ENCODE data around the gene SUMF2.
"Not testable (repeated sequence)": the region's sequence is repeated elsewhere in the genome, so short reads cannot be mapped to it uniquely, and the experiment has no call there.

SUMF2 gene

DNA sequence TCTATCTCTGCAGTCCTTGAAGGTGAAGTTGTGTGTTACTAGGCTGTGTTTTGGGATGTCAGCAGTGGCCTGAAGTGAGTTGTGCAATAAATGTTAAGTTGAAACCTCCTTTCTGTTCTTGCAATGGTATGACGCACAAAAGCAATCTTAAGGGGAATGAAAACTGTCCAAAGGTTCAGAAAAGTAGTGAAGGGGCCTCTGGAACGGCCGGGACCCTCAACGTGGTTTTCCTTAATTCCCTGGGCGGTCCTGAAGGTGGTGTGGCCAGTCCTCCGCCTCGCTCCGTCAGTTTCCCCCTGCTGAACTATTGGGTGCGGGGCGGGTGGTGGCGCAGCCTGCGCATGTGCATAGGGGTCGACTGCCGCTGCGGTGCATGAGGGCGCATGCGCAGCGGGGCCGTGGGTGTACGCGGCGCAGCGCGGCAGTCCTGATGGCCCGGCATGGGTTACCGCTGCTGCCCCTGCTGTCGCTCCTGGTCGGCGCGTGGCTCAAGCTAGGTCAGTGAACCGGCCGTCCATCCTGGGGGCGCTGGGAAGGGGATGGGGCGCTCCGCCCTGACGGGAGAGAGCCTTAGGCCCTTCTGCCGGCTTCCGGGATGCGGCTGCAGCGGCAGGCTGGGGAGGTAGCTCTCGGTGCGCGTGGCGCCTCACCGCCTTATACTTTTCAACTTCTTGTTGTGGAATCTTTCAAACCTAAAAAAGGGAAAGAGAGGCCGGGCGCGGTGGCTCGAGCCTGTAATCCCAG lies at the start of gene SUMF2:
SUMF2 (plus strand) TSS at position 405 of the 744 bp plus-strand sequence; CDS start at position 431, 26 bp downstream.
- Mint-ChIP-seq H3K27ac (peak within 1 kb of the TSS; percentile 97), H3K9me3 (peaks cover 3% of the 10 kb centered on the region), H3K27me3 (ENCODE audit: low read depth, poor library complexity) (no peaks in the 10 kb centered on the region), H3K36me3 (ENCODE audit: low read depth) (peaks cover 52% of the 10 kb centered on the region), H3K4me3 (peak within 1 kb of the TSS; percentile 91), H3K4me1 (peaks cover 23% of the 10 kb centered on the region)
- DNase-seq: peak; percentile 95
- TF ChIP-seq, protein P1, sequence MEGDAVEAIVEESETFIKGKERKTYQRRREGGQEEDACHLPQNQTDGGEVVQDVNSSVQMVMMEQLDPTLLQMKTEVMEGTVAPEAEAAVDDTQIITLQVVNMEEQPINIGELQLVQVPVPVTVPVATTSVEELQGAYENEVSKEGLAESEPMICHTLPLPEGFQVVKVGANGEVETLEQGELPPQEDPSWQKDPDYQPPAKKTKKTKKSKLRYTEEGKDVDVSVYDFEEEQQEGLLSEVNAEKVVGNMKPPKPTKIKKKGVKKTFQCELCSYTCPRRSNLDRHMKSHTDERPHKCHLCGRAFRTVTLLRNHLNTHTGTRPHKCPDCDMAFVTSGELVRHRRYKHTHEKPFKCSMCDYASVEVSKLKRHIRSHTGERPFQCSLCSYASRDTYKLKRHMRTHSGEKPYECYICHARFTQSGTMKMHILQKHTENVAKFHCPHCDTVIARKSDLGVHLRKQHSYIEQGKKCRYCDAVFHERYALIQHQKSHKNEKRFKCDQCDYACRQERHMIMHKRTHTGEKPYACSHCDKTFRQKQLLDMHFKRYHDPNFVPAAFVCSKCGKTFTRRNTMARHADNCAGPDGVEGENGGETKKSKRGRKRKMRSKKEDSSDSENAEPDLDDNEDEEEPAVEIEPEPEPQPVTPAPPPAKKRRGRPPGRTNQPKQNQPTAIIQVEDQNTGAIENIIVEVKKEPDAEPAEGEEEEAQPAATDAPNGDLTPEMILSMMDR (IDR thresholded peaks at IDR 0.05): peak; percentile 9

DNA sequence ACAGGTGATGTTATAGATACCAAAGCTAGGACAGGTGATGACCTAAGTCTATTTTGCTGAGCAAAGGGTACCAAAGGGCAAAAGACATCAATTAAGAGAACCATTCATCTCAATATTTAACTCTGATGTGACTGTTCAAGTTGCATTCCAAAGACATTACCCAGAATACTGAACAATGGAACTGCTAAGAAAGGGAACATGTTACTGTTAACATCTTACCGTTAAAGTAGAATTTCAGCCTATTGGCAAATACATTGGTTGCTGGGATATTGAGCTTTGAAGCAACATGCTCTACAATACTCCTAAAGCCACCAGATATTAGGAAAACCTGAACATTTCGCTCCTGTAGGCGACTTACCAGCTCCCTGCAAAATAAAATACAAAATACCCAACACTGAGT lies 47.1 kb upstream of the SUMF2 start:
- not testable (repeated sequence) for H3K27me3 Mint-ChIP-seq (ENCODE audit: low read depth, poor library complexity); H3K4me1 Mint-ChIP-seq; H3K9me3 Mint-ChIP-seq; H3K4me3 Mint-ChIP-seq; DNase-seq; H3K27ac Mint-ChIP-seq
- peaks cover 56% of the 10 kb centered on the region for H3K36me3 Mint-ChIP-seq (ENCODE audit: low read depth)

DNA sequence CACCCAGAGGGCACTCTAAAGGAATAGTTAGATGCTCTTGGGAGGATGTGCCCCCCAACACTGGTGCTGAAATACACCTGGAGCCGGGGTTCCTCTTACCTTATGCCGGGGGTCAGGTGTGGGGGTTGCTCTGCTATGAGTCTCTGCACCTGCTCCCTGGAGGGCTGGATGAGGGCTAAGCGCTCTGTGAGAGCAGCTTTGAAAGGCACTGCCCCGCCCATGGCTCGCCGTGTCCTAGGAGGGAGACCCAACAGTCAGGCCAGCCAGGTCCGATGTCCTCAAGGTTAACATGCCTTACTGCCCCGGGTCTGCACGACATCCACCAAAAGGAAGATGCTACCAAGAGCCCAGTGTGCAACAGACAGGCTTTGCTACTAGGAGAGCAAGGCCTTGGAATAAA lies 44.6 kb upstream of the SUMF2 start:
- Mint-ChIP-seq H3K9me3 (no peaks in the 10 kb centered on the region), H3K4me3 (no peak overlapping the region), H3K27ac (no peak overlapping the region), H3K27me3 (ENCODE audit: low read depth, poor library complexity) (peaks cover 5% of the 10 kb centered on the region), H3K4me1 (no peaks in the 10 kb centered on the region), H3K36me3 (ENCODE audit: low read depth) (peaks cover 44% of the 10 kb centered on the region)
- DNase-seq: no peak
- TF ChIP-seq, protein P1 (IDR thresholded peaks at IDR 0.05): no peak

DNA sequence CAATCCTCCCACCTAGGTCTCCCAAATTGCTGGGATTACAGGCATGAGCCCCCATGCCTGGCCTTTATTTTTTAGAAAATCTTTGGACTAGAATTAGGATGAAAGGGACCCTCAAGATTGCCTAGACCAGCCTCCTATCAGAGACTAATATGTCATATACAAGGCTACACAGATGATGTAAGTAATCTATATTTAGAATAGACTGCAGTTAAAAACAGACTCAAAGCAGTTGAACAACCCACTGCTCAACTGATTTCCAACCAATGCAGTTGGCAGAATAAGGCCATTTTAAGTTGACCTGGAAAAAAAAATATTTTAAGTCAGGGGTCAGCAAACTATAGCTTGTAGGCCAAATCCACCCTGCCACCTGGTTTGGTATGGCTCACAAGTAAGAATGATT lies 40.6 kb upstream of the SUMF2 start:
- H3K36me3 Mint-ChIP-seq (ENCODE audit: low read depth): peaks cover 55% of the 10 kb centered on the region
- no peak overlapping the region for H3K27ac Mint-ChIP-seq
- no peaks in the 10 kb centered on the region for H3K4me1 Mint-ChIP-seq
- no peaks in the 10 kb centered on the region for H3K9me3 Mint-ChIP-seq
- H3K4me3 Mint-ChIP-seq: no peak overlapping the region
- TF ChIP-seq, protein P1 (IDR thresholded peaks at IDR 0.05): no peak
- DNase-seq: no peak
- H3K27me3 Mint-ChIP-seq (ENCODE audit: low read depth, poor library complexity): peaks cover 3% of the 10 kb centered on the region

DNA sequence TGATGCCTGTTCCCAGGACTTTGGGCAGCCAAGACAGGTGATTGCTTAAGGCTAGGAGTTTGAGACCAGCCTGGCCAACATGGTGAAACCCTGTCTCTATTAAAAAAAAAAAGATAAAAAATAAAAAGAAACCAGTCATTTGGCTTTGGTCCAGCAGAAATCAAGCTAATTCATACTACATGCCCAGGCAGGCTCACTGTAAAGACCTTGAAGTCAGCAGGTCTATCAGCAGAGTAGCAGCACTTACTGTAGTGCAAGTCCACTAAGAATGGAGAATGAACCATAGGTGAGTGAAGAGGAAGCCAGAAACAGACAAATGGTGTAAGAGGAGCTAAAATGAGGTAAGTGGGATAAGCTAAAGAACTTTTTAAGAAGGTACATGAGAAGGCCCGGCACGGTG lies 37.5 kb upstream of the SUMF2 start:
- Mint-ChIP-seq H3K27ac (peak overlapping the region; percentile 78), H3K27me3 (ENCODE audit: low read depth, poor library complexity) (peaks cover 3% of the 10 kb centered on the region)
- TF ChIP-seq, protein P1 (IDR thresholded peaks at IDR 0.05): no peak

DNA sequence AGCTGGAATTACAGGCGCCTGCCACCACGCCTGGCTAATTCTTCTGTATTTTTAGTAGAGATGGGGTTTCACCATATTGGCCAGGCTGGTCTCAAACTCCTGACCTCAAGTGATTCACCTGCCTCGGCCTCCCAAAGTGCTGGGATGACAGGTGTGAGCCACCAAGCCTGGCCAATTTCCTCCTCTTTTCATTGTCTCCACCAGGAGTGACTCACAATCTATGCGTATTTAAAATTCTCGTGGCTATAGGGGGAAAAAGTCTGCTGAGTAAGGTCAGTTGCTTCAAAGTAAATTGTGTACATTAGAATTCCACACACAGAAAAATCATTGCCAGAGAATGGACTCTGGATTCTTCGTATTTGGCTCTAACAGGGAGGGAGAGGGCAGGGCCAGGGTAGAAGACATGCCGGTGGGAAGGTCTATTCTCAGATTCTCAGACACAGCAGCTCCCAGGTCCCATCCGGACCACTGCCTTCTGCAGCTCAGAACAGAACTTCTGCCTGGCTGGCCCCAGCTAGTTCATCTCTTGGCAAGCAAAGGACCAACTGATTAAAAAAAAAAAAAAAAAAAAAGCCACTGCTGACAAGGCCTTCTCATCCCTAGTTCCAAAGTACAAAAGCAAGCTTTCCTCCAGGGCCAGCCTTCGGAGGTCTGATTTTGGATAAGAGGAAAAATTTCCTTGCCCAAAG lies 35.0 kb upstream of the SUMF2 start:
- TF ChIP-seq, protein P1 (IDR thresholded peaks at IDR 0.05): no peak
- no peak overlapping the region for H3K27ac Mint-ChIP-seq
- H3K4me3 Mint-ChIP-seq: no peak overlapping the region
- H3K9me3 Mint-ChIP-seq: no peaks in the 10 kb centered on the region
- no peak for DNase-seq
- no peaks in the 10 kb centered on the region for H3K27me3 Mint-ChIP-seq (ENCODE audit: low read depth, poor library complexity)
- peaks cover 62% of the 10 kb centered on the region for H3K36me3 Mint-ChIP-seq (ENCODE audit: low read depth)
- H3K4me1 Mint-ChIP-seq: peaks cover 16% of the 10 kb centered on the region

More for the DNA sequence above, 37.5 kb upstream of the SUMF2 start:
- Mint-ChIP-seq H3K4me3 (no peak overlapping the region), H3K36me3 (ENCODE audit: low read depth) (peaks cover 59% of the 10 kb centered on the region), H3K4me1 (peaks cover 2% of the 10 kb centered on the region), H3K9me3 (no peaks in the 10 kb centered on the region)
- no peak for DNase-seq

Measured in nephron progenitor cell (in vitro differentiated cells).